ENCODE results near the gene RALGAPA2.

DNA sequence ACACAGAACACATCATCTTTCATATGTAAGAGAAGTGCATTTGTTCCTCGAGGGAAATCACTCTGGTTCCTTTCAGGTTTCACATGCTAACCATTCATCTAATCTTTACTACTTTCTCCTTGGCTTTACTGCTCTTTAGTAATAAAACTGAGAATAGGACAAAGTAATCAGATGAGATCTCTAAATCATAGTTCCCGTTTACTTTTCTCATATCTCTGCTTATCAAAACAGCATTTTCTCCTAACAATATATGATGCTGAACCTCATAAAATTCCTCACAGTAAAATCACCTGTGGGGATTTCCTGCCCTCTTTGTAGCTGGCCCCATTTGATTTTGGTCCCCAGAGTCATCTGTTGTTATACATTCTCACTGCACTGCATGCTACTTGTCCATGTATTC is 100.2 kb downstream of the RALGAPA2 start:
- no peak for TF ChIP-seq CTCF (IDR thresholded peaks at IDR 0.05)
- TF ChIP-seq POLR2AphosphoS5 (IDR thresholded peaks at IDR 0.05) = no peak
- TF ChIP-seq POLR2A (IDR thresholded peaks at IDR 0.05) = no peak
